Upper lobe of left lung (tissue), 6 donors: ENCODE data around the gene VASP. TPM values are rescaled to one million over a fixed set of nuclear protein-coding genes. Genes with fewer than 3 reads are reported as not detected.
"Not testable (repeated sequence)": the region's sequence is repeated elsewhere in the genome, so short reads cannot be mapped to it uniquely, and the experiment has no call there.

Experiments
- ATAC-seq, 2 donors: fragments of 200-7000 bp; cut with Tn5 transposase; one replicate each; pipeline ENCODE4 v1.9.1; 2022; ENCODE audit warnings: mild to moderate bottlenecking in 2 of 2, moderate library complexity in 2 of 2; ENCODE audit not compliant: low FRiP score in 2 of 2
- DNase-seq, 2 donors: peaks; one replicate each; pipeline ENCODE4 v3.0.0-alpha.2; 2019 to 2020
- H3K27ac ChIP-seq, 4 donors: fragments of 200-600 bp; sonication (generic); one replicate each; pipeline ENCODE4 v1.5.1; 2016 to 2019
- H3K27me3 ChIP-seq, 4 donors: fragments of 200-600 bp; sonication (generic); one replicate each; pipeline ENCODE4 v1.5.1; 2017 to 2019
- H3K36me3 ChIP-seq, 4 donors: fragments of 200-600 bp; sonication (generic); one replicate each; pipeline ENCODE4 v1.5.1; 2016 to 2019
- H3K4me1 ChIP-seq, 4 donors: fragments of 200-600 bp; sonication (generic); one replicate each; pipeline ENCODE4 v1.5.1; 2018 to 2019
- H3K4me3 ChIP-seq, 4 donors: fragments of 200-600 bp; sonication (generic); one replicate each; pipeline ENCODE4 v1.5.1; 2017 to 2019; ENCODE audit warnings: mild to moderate bottlenecking in 2 of 4, moderate library complexity in 1 of 4
- H3K9me3 ChIP-seq, 4 donors: fragments of 200-600 bp; sonication (generic); one replicate each; pipeline ENCODE4 v1.5.1; 2018 to 2019
- EP300 ChIP-seq, 4 donors: sonication (generic); formaldehyde crosslinking; IDR thresholded peaks; one replicate each; pipeline ENCODE4 v1.5.1; 2017; ENCODE audit warnings: antibody characterized with exemption in 4 of 4, control low read depth in 2 of 4
- POLR2A ChIP-seq, 4 donors: fragments of 450-650 bp; IDR thresholded peaks; one replicate each; pipeline ENCODE4 v1.5.1; 2016 to 2017; ENCODE audit warnings: antibody characterized with exemption in 4 of 4, mild to moderate bottlenecking in 2 of 4
- POLR2AphosphoS5 ChIP-seq, 2 donors: sonication (generic); formaldehyde crosslinking; IDR thresholded peaks; one replicate each; pipeline ENCODE4 v1.5.1; 2017; ENCODE audit warnings: antibody characterized with exemption in 2 of 2
- WGBS, 2 donors: methylation state at CpG; one replicate each; pipeline ENCODE4 v1.1.5; 2017 to 2018; 5-methylcytosine and 5-hydroxymethylcytosine counted together
- total RNA-seq, 6 donors: library from RNA; depleted of rRNA in 4 of 6; stranded (reverse); fragments of >200 nt in 4 of 6; gene quantifications; one replicate each; pipeline versions ENCODE4 v1.1.0 to v1.2.1, GENCODE V29; 2016 to 2021
- TF ChIP-seq, protein P1 (sequence below), 6 experiments: fragments of 450-650 bp in 4 of 6; fragments of 200-600 bp in 2 of 6; sonication (generic) in 2 of 6; IDR thresholded peaks; one replicate each; pipeline ENCODE4 v1.5.1; 2016 to 2019; ENCODE audit warnings: antibody characterized with exemption in 6 of 6
- donor health status: DM: no; HTN: no; CAD: no; lungs with moderate emphysema.
- donor health status: DM: no; HTN: yes; CAD: no; lungs with severe emphysema.

VASP gene
- total RNA-seq, 6 donors from 2014 or later, result 68.1 to 266 (median 143) TPM

DNA sequence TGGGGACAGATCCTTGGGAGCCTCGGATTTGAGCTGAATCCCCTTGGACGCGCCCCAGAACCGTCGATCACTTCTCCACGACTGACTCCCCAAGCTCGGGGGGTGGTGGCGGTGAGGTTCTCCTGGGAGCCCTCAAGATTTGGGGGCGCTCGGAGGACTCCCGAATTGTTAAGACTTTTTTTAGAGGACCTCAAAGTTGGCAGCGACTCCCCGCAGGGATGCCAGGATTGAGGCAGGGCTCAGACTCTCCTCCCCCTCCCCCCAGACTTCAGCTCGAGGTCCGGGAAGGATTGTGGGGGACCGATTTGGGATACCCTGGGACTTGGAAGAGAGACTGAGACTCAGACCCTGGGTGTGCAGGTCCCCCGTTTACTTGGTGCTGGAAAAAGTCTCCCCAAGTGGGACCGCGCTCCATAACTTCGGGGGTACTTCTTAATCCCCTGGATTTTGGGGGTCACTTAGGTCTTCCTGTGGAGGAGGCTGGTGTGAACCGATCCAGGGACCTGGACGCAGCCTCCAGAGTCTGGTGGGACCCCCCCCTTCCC is 665 bp downstream of the VASP start:
- Histone ChIP-seq H3K4me1 (peaks cover 26 to 50% (median 37%) of the 10 kb centered on the region in 4 donors), H3K4me3 (peak overlapping the region; percentile 87 to 100 (median 97)), H3K27ac (peak overlapping the region; percentile 89 to 97 (median 93)), H3K27me3 (no peaks in the 10 kb centered on the region), H3K9me3 (no peaks in the 10 kb centered on the region), H3K36me3 (no peaks in the 10 kb centered on the region)
- TF ChIP-seq POLR2A (IDR thresholded peaks at IDR 0.05), result no peak
- TF ChIP-seq, protein P1, sequence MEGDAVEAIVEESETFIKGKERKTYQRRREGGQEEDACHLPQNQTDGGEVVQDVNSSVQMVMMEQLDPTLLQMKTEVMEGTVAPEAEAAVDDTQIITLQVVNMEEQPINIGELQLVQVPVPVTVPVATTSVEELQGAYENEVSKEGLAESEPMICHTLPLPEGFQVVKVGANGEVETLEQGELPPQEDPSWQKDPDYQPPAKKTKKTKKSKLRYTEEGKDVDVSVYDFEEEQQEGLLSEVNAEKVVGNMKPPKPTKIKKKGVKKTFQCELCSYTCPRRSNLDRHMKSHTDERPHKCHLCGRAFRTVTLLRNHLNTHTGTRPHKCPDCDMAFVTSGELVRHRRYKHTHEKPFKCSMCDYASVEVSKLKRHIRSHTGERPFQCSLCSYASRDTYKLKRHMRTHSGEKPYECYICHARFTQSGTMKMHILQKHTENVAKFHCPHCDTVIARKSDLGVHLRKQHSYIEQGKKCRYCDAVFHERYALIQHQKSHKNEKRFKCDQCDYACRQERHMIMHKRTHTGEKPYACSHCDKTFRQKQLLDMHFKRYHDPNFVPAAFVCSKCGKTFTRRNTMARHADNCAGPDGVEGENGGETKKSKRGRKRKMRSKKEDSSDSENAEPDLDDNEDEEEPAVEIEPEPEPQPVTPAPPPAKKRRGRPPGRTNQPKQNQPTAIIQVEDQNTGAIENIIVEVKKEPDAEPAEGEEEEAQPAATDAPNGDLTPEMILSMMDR (IDR thresholded peaks at IDR 0.05), result no peak
- no peak for TF ChIP-seq POLR2AphosphoS5 (IDR thresholded peaks at IDR 0.05)
- TF ChIP-seq EP300 (IDR thresholded peaks at IDR 0.05), result no peak
- ATAC-seq (no peak), DNase-seq (no peak)
- WGBS, 2 donors, result 0% methylated on average over 3 to 6 of the region's 22 CpGs

DNA sequence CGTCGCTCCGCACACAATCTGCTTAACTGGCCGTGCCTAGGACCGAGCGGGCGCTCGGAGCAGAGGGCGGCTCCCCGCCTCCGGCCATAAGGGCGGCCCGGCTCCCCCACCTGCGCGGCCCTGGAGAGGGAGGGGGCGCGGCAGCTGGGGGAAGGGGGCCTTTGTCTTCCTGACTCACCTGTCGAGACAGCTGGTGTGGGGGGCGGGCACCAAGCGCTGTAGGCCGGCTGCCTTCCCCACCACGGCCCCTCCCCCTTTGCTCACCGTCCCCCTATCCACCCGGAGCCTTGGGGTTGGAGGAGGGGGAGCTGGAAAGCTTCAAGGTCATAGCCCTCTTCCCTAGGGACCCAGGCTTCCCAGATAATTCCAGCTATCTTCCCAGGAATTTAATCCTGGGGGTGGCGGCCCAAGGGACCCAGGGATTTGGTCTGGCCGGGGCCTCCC is 1.2 kb downstream of the VASP start:
- ATAC-seq (peak in 1 of 2 donors; percentile 4), DNase-seq (peak; percentile 74 to 84)
- no peaks in the 10 kb centered on the region for H3K9me3 ChIP-seq
- no peaks in the 10 kb centered on the region for H3K27me3 ChIP-seq
- peak overlapping the region; percentile 87 to 100 (median 97) for H3K4me3 ChIP-seq
- H3K4me1 ChIP-seq, result peaks cover 26 to 55% (median 40%) of the 10 kb centered on the region in 4 donors
- peak overlapping the region; percentile 89 to 97 (median 93) for H3K27ac ChIP-seq
- WGBS, 2 donors, result 0% methylated on average over 1 to 20 of the region's 26 CpGs
- no peaks in the 10 kb centered on the region for H3K36me3 ChIP-seq
- TF ChIP-seq POLR2A (IDR thresholded peaks at IDR 0.05), result no peak
- TF ChIP-seq, protein P1 (IDR thresholded peaks at IDR 0.05), result no peak
- no peak for TF ChIP-seq EP300 (IDR thresholded peaks at IDR 0.05)
- TF ChIP-seq POLR2AphosphoS5 (IDR thresholded peaks at IDR 0.05), result no peak

DNA sequence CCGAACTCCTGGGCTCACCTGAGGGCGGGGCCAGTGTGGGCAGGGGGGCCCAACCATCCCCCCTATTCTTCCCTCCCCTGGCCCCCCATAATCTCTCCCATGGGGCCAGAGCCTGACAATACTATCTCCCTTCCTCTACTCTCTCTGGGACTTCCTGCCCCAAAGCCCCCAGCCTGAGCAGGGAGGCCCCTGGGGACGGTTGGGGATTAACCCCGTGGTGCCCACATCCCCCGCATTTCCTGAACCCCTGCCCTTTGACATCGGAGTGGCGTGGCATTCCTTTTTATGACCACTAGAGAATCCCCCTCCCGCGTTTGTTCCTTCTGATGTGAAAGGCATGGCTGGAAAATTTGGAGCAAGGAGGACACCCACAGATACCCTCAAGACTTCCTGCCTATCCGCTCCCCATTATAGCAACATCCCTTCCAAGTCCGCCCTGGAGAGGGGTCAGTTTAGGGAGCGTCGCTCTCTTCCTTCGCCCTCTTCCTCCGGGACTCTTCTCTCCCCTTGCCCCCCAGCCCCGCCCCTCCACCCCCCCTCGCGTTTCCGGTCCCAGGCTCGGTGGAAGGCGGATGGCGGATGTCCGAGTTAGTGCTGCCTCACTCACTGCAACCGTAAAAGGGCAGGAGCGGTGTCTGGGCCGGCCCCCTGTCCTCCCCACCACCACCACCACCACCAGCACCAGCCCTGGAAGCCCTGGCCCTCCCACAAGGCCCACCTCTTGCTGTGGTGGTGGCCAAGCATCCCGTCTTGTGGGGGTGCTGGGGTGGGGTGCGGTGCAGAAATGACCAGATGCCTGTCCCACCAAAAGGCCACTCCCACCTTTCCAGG is 1.8 kb downstream of the VASP start:
- ATAC-seq (peak; percentile 38 to 55), DNase-seq (peak; percentile 86 to 90)
- peak; percentile 48 to 61 for TF ChIP-seq POLR2AphosphoS5 (IDR thresholded peaks at IDR 0.05)
- no peak for TF ChIP-seq EP300 (IDR thresholded peaks at IDR 0.05)
- peak in 1 of 4 donors; percentile 27 for TF ChIP-seq POLR2A (IDR thresholded peaks at IDR 0.05)
- TF ChIP-seq, protein P1 (IDR thresholded peaks at IDR 0.05), result peak in 4 of 6 experiments; percentile 18 to 36 (median 24)
- Histone ChIP-seq H3K36me3 (no peaks in the 10 kb centered on the region), H3K4me3 (peak overlapping the region; percentile 87 to 100 (median 97)), H3K9me3 (no peaks in the 10 kb centered on the region), H3K4me1 (peaks cover 30 to 61% (median 46%) of the 10 kb centered on the region in 4 donors), H3K27me3 (no peaks in the 10 kb centered on the region), H3K27ac (peak overlapping the region; percentile 89 to 97 (median 93))
- WGBS, 2 donors, result 1% methylated on average over 15 to 23 of the region's 28 CpGs

DNA sequence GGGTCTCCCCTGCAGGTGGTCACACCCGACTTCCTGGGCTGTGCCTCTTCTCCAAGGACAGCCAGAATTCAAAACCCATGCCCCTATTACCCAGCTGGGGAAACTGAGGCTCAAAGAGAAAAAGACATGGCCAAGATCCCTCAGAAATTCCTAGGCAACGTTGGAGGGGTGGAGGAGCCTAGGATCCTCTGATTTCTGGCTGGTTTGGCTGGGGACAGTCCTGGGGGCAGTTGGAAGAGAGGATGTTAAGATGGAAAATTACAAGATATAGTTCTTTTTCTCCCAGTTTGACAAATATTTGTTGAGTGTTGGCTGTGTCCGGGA is 2.4 kb downstream of the VASP start:
- Histone ChIP-seq H3K27me3 (no peaks in the 10 kb centered on the region), H3K4me3 (peak overlapping the region; percentile 87 to 100 (median 97)), H3K27ac (peak overlapping the region; percentile 89 to 97 (median 93)), H3K4me1 (peaks cover 36 to 67% (median 52%) of the 10 kb centered on the region in 4 donors), H3K36me3 (no peaks in the 10 kb centered on the region), H3K9me3 (no peaks in the 10 kb centered on the region)
- TF ChIP-seq POLR2A (IDR thresholded peaks at IDR 0.05) (no peak), EP300 (IDR thresholded peaks at IDR 0.05) (no peak), POLR2AphosphoS5 (IDR thresholded peaks at IDR 0.05) (no peak)
- TF ChIP-seq, protein P1 (IDR thresholded peaks at IDR 0.05), result no peak
- ATAC-seq (no peak), DNase-seq (no peak)
- 9 to 10% methylated on average over 2 to 3 of the region's 3 CpGs for WGBS, 2 donors

DNA sequence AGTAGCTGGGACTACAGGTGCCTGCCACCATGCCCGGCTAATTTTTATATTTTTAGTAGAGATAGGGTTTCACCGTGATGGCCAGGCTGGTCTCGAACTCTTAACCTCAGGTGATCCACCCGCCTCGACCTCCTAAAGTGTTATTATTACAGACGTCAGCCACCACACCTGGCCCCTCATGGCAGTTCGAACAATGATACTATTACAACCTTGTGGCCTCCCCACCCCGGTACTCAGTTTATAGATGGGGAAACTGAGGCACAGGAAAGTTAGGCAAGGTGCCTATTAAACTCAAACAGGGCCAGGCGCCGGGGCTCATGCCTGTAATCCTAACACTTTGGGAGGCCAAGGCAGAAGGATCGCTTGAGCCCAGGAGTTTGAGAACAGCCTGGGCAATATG is 3.1 kb downstream of the VASP start:
- not testable (repeated sequence) for H3K36me3 ChIP-seq, ATAC-seq, H3K27me3 ChIP-seq, DNase-seq, H3K9me3 ChIP-seq
- Histone ChIP-seq H3K4me1 (peaks cover 43 to 74% (median 59%) of the 10 kb centered on the region in 4 donors), H3K27ac (peak overlapping the region in 3 of 4 donors; percentile 89 to 97 (median 95)), H3K4me3 (peak overlapping the region in 2 of 4 donors; percentile 94 to 100)
- 86 to 89% methylated on average over 11 of the region's 11 CpGs for WGBS, 2 donors
